ENCODE data around the gene CHAC1.
"Not testable (repeated sequence)": the region's sequence is repeated elsewhere in the genome, so short reads cannot be mapped to it uniquely, and the experiment has no call there.

CHAC1 gene

DNA sequence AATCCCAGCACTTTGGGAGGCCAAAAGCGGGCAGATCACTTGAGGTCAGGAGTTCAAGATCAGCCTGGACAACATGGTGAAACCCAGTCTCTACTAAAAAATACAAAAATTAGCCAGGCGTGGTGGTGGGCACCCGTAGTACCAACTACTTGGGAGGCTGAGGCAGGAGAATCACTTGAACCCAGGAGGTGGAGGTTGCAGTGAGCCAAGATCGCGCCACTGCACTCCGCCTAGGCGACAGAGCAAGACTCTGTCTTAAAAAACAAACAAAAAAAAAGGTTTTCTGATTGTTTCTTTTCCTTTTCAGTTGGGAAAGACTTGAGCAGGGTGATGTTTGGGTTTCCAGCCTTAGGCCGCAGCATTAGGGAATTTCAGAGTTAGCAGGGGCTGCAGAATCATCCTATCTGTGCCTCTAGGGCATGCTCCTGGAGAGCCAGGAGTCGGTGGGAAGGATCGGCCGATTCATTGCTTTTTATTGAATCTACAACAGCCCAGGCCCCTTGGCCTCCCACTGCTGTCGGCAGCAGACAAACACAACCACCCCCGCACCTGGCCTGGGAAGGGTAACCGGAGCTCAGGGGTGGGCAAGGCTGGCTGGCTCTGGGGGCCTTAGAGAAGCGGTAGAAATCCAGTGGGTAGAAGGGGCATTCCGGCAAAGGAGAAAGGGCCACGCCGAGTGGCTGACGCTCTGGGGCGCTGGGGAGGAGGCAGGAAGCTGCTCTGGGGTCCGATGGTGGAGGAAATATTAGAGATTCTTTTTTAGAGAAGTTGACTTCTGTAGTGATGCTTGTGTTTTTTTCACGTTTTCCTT, 6.3 kb downstream of the CHAC1 start:
- no peak for DNase-seq

- no peak for DNase-seq
These were observed 7.0 kb downstream of the CHAC1 start for GRCh38 chr15:40960151-40960885.

DNA sequence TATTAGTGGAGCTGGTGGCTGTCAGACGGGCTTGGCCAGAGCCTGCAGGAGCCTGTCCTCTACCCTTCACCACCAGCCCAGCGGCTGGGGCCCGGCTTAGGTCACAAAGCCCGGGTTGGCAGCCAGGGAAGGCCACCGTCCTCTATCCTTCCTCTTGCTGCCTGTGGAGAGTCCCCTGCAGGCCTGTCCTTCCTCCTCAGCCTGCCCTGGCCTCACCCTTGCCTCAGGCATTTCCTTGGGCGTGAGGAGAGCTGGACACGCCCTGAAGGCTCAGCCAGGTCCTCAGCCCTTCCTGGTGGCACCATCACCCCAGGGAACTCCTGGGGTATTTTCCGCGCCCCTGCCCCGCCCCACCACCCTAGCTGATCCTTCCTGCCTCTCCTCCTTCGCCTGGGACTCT, 7.7 kb downstream of the CHAC1 start:
- no peak for DNase-seq

- DNase-seq: not testable (repeated sequence)
These were observed 8.5 kb downstream of the CHAC1 start for GRCh38 chr15:40961740-40962139.

DNA sequence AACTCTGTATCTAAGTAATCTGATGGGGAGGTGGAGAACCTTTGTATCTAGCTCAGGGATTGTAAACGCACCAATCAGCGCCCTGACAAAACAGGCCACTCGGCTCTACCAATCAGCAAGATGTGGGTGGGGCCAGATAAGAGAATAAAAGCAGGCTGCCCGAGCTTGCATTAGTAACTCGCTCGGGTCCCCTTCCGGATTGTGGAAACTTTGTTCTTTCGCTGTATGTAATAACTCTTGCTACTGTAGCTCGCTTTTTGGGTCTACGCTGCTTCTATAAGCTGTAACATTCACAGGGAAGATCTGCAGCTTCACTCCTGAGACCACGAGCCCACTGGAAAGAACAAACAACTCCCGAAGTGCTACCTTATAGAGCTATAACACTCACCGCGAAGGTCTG, 9.0 kb downstream of the CHAC1 start:
- DNase-seq: not testable (repeated sequence)

DNA sequence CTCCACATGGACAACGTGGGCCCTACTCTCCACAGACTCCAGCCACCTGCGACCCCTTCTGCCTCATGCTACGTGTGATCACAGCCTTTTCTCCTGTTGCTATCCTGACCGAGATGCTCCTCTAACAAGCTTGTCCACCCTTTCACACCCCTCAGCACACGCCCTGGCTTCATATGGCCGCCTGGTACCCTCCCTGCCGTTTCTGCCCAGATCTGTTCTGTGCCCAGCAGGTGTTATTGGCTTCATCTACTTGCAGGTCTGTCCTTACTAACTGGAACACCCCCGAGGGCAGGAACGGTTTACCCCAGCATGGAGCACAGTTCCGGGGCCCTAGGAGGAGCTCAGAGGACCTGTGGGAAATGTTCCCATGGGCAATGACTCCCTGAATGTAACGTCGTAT, 9.9 kb downstream of the CHAC1 start:
- no peak for DNase-seq

DNA sequence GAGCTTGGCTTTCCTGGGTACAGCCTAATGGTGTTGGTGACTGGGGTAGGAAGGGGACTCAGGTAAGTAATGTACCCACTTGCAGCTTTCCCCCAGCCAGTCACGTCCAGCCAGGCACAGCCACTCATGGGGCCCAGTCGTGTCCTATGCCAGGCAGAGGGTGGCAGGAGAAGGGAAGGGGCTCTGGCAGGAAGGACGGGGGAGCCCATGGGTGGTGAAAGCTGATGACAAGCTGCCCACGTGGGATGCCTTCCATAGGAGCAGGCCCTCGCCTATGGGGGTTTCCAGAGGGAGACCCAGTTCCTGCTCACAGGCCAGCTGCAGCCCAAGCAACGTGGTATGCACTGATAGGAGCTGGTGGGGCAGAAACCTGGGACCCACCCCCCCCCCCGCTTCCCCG, 10.7 kb downstream of the CHAC1 start:
- DNase-seq: no peak

DNA sequence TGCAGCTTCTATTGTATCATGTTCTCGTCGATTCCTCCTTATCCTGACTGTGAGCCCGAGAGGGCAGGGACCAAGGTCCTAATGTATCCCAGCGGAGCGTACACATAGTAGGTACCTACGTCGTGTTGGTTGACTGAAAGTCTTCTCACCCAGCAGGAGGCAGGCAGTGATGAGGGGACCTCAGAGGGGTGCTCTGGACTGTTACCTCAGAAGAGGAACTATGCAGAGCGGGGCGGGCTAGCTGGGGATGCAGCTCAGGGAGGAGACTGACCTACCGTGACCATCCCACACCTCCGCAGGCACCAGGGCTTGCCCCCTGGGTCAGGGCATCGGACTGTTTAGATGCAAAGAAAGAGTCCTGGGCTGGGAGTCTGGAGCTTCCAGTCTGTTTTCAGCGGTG, 11.4 kb downstream of the CHAC1 start:
- no peak for DNase-seq

- no peak for DNase-seq
These were observed 15.2 kb downstream of the CHAC1 start for GRCh38 chr15:40968290-40969085.

GRCh38 chr15:40969363-40969762, 16.1 kb downstream of the CHAC1 start:
- no peak for DNase-seq

DNA sequence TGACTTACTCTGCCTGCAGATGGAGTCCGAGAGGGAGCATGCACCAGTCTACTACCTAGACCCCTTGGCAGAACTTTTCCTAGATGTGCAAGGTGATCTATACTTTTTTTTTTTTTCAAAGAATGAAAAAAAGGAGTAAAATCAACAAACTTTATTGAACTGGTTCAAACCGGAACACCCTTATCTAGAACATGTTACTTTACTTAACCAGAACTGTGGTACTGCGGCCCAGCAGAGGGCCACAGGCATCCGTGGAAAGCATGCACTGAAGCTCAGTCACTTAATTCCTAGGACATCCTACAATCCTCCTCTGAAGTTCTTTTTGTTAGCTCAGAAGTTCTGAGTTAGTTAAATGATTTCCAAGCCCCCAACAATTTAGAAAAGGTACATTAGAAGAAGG, 21.6 kb downstream of the CHAC1 start:
- no peak for DNase-seq

DNA sequence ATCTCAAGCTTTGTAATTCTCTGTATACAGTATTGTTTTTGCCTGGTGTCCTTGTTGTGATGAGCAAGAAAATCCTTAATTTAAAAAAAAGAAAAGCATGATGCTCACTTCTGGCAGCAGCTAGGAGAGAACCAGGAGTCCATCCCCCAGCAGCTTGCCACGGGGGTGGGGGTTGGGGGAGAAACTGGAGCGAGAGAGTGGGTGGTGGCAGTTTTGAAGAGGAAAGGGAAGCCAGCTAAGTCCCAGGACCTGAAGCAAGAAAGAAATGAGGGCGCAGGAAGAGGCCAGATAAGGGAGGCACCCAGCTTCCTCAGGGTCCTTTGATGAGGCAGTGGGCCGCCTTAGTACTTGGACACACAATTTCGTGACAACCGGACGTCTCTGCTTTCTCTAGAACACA, 23.5 kb downstream of the CHAC1 start:
- no peak for DNase-seq

GRCh38 chr15:40978141-40978540, 24.9 kb downstream of the CHAC1 start:
- no peak for DNase-seq

GRCh38 chr15:40978562-40978961, 25.3 kb downstream of the CHAC1 start:
- DNase-seq: no peak

DNA sequence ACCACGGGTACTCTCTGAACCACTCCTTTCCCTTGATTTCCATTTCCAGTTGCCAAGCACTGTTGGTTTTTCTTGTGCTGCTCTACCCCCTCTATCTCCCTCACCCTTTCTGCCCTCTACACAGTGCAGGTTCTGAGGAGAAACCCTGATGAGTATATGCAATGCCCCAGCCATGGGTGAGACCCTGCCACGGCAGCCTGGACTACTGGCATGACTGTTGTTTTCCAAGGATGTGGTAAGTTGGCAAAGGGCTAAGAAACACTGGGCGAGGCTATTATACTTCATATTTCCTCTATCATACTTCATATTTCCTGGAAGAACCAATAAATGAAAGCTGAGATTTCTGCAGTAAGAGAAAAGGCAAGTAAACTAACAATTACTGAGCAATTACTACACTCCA, 27.9 kb downstream of the CHAC1 start:
- no peak for DNase-seq

GRCh38 chr15:40982855-40983254, 29.6 kb downstream of the CHAC1 start:
- DNase-seq: no peak

GRCh38 chr15:40984406-40984805, 31.1 kb downstream of the CHAC1 start:
- DNase-seq: no peak

- DNase-seq: no peak
These were observed 31.7 kb downstream of the CHAC1 start for GRCh38 chr15:40984964-40985363.

DNA sequence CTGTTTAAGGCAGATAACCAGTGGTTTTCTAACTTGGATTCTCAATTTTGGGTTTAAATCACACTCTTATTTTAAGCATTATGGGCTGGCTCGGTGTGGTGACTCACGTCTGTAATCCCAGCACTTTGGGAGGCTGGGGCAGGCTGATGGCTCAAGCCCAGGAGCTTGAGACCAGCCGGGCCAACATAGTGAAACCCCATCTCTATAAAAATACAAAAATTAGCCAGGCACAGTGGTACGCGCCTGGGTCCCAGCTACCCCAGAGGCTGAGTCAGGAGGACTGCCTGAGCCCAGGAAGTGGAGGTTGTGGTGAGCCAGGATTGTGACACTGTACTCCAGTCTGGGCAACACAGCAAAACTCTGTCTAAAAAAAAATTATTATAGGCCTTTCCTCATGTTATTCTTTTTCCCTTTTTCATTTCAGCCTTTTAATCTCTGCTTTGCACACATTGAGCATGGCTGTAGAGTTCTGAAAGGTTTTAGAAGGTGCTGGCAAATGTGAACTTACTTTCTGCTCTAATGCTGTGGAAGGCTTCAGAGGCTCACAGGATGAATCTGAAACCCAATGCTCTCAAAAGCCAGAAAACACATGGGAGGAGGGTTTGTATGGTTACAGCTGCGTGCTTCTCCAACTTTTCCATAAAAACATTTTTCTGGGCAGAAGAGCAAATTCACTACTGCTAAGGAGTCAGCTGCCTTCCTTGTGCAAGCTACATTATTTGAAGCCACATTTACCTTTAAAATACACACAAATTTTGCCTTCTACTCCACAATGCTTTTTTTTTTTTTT, 32.5 kb downstream of the CHAC1 start:
- DNase-seq: no peak

DNA sequence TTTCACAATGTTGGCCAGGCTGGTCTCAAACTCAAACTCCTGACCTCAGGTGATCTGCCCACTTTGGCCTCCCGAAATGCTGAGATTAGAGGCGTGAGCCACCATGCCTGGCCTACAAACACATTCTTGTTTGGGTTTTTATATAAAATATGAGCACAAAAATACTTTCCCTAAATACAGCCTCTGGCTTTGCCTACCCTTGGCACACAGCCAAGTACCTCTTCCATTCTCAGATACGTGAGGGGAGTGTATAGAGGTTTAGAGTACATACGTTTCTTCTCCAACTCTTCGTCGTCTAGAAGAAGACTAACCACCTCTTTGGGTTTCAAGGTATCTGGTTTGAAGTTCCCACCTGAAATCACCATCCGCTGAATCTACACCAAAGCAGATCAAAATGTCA, 33.5 kb downstream of the CHAC1 start:
- no peak for DNase-seq

DNA sequence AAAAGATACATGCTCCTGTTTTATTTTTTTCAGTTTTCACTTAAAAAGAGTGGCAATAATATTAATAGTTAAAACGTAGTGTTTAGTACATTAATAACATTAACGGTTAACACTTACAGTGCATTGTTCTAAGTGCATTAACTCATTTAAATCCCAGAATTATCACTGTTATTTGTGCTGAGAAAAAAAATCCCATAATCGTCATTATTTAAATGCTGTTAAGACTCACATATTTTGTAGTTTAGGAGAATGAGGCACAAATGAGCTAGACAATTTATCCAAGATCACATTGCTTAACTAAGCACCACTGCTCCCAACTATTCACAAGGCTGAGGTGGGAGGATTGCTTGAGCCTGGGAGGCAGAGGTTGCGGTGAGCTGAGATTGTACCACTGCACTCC, 34.9 kb downstream of the CHAC1 start:
- DNase-seq: no peak

DNA sequence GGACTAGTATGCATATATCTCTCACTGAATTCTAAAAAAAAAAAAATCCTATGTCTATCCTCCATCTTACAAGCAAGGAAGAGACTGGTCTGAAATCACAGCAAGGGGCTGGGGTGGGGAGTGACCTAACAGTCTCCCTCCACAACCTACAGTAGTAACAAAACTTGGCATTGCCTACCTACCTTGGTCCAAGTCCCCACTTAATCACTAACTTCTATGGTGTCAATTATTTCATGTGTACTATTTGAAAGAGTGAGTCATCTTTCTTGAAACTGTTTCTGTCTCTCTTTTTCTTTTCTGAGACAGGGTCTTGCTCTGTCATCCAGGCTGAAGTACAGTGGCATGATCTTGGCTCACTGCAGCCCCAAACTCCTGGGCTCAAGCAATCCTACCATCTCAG, 36.8 kb downstream of the CHAC1 start:
- DNase-seq: no peak

GRCh38 chr15:40990789-40991188, 37.5 kb downstream of the CHAC1 start:
- no peak for DNase-seq

Data from NCI-H774 (cell line).